ENCODE results near the gene STK32B.
"Not testable (repeated sequence)": the region's sequence is repeated elsewhere in the genome, so short reads cannot be mapped to it uniquely, and the experiment has no call there.

The STK32B gene

DNA sequence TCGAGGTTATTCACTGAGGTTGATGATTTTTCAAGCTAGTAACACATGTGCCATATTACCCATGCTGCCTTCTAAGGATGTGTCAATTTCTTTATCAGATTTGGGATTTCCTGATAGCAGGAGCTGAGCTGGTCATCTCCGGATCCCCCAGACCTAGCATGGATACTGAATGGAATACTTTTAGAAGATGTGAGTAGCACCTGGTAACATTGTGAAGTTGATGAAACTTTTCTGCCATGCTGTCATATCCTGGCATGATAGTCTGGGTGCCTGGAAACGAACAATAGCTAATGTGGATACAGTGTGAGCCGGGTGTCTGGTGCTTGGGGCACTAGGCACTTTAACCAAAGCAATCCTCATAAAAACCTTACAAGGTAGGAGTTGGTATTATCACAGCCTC lies 21.1 kb upstream of the STK32B start:
- DNase-seq (ENCODE audit: low read depth in 2 of 3, low spot score in 2 of 3): no peak

DNA sequence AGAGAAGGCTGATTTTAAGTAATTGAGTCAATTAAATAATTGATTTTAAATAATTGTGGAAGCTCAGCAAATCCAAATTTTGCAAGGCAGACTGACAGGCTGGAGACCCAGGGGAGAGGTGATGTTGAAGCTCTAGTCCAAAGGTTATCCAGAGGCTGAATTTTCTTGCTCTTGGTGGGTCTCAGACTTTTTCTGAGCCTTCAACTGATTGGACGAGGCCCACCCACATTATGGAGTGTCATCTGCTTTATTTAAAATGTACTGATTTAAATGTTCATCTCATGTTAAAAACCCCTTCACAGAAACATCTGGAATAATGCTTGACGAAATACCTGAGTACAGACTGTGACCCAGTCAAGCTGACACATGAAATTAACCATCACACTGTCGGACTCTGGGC lies 20.4 kb upstream of the STK32B start:
- DNase-seq (ENCODE audit: low read depth in 2 of 3, low spot score in 2 of 3): no peak

DNA sequence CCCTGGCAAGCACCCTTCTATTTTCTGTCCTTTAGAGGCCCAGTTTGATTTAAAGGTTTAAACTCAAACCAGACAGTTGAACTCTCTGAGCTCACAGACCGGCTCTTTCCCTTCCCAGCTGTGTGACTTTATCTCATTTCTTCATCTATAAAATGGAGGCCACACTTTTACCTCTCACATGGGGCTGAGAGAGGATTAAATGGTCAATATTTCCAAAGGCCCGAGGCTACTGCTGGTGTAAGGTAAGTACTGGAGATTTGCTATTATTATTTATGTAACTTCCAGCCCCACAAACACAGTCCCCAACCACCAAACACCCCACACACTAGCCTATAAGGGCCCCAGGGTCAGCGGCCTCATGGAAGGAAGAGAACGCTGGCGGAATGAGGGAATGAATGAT lies 18.5 kb upstream of the STK32B start:
- no peak for DNase-seq (ENCODE audit: low read depth in 2 of 3, low spot score in 2 of 3)

DNA sequence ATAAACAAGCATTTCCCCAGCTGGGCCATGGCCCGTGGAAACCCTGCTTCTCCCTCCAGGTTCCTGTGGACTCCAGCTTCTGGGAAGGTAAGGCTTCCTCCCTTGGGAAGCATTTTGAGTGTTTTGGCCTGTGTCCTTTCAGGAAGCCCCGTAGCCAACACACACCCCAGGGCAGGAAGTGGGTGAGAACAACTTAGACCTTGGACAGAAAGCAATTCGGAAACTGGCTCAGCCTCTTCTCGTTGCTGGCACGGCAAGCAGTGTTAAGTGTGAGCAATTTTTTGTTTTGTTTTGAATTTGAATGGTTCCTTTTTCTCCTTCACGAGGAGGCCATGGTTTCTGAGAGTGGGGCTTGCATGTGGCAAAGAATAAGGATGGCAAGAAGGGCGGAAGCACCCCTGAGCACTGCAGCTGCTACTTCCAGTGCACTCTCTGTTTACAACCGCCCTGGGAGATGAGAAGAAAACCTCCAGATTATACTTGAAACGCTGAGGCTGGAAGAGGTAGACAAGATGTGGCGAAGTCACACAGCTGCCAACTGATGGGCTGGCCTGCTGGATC lies 17.9 kb upstream of the STK32B start:
- no peak for DNase-seq (ENCODE audit: low read depth in 2 of 3, low spot score in 2 of 3)

DNA sequence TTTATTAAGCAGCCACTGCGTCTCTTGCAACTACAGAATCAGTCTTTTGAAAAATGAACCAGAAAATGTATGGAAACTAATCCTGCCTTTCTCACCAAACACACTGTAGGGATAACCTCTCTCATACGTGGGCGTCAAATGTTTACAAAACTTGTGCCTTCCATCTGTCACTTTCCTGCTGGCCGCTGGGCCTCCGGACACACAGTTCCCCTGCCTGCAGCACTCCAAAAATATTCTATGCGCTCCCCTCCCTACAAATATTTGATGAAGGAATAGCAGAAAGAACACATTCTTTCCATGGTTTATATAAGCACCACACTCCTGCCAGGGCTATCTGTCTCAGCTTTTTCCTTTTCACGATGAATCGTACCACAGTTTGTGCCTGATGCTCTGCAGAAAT lies 17.1 kb upstream of the STK32B start:
- DNase-seq (ENCODE audit: low read depth in 2 of 3, low spot score in 2 of 3): no peak

DNA sequence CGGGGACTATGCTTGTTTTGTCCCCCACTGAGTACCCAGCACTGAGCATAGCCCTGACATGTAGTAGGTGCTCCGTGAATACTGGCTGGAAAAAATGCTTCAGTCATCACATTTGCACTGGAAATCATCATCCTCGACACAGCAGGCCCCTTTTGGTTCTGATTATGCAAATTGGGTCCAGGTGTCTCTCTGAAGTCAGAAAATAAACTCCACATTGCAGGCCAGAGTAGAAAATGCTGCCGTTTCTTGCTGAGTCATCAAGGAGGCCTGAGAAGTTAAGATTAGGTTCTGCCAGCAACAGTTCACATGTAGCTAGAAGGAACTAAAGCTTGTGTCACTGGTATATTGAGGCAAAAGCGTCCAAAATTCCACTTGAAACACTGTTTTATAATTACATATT lies 15.0 kb upstream of the STK32B start:
- DNase-seq (ENCODE audit: low read depth in 2 of 3, low spot score in 2 of 3): no peak

DNA sequence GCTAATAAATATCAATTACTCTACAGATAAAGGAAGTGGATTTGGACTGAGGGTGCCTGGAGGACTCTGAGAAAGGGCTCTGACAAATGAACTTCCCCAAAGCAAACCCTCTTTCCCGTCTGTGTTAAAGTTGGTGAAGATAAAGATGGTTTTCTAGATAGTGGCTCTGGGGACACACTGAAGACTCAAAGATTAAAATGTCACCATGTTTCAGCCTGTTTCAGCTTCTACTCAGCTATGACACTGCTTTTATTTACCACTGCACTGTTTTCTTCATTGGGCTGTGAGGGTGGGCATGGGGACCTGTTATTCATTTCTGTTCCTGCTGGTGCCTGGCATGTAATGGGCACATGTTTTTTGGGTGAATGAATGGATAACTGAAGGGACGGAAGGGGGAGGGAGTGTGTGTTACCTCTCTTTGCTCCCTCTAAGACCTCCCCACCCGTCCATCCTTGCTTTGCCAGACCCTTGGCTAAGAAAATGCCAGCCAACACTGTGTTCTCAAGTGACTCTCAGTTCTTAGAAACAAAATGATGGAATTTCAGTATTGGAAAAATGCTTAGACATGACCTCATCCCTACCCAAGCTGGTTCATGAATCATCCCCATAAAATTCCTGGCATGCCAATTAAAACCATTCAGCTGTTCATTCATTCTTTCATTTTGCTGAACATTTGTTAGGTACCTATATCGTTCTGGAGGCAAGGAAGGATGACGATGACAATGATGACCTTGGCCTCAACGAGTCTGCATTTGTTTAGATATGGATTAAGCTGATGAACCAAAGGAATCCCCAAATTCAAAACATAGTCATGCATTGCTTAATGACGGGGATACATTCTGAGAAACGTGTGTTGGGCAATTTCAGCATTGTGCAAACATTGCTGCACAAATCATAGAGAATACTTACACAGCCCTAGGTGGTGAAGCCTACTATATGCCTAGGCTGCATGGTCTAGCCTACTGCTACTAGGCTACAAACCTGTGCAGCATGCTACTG lies 13.4 kb upstream of the STK32B start:
- DNase-seq (ENCODE audit: low read depth in 2 of 3, low spot score in 2 of 3): no peak

DNA sequence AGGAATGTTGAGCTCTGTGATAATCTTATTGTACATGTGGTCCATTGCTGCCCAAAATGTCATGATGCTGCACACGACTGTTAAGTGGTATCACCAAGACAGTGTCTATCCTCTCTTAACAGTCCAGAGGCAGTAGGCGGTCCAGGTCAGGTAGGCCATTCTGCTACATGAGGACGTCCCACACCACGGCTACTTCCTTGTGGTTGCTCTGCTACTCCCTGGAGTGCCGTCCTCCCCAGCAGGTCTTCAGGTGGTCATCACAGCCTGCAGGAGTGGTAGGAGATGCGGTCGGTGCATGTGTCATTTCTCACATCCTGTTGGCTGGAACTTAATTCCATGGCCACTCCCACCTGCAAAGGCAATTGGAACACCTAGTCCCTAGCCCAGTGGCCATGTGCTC lies 11.5 kb upstream of the STK32B start:
- no peak for DNase-seq (ENCODE audit: low read depth in 2 of 3, low spot score in 2 of 3)

DNA sequence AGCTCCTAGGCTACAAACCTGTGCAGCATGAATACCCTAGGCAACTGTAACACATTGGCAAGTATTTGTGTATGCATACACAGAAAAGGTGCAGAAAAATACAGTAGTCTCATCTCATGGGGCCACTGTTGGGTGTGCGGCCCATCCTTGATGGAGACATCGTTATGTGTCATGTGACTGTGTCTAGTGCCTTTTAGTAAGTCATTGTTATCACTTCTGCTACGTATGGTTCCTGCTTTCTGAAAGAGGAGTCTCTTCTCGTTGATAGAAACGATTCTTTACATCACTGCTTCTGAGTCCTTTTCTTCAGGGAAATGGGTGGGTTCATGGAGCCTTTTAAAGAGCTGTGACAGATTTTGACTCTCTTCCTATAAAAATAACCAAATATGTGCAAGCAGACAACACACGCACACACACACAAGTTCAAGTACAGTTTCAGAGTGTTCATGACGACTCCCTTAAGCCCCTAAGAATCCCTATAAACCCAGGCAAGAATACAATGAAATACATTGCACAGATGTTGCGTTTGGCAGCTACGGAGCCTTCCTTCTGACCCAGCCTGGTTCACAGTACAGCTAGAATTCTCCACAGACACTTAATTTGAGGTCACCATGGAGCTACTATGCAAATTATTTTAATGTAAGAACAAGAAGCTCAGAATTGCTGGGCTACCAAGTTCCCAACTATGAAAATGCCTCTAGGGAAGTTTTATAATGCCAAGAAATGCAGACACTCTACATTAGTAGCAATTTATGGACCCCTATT lies 10.2 kb upstream of the STK32B start:
- no peak for DNase-seq (ENCODE audit: low read depth in 2 of 3, low spot score in 2 of 3)

DNA sequence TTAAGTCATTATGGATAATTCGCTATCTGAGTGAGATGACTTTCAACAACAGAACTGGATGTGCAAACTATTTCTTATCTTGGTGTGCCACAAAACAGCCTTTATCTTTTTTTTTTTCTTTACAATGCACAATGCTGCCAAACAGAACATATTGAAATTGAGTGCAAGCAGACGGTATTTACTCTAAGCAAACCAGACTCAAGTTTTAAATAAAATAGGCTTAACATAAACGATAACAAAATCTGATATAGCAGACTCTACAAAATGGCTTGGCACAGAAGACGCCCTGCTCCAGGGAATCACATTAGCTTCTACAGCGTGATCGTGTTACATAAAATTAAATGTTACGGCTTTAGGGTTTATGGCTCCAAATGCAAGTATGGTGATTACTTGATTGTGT lies 9.6 kb upstream of the STK32B start:
- DNase-seq (ENCODE audit: low read depth in 2 of 3, low spot score in 2 of 3): no peak

DNA sequence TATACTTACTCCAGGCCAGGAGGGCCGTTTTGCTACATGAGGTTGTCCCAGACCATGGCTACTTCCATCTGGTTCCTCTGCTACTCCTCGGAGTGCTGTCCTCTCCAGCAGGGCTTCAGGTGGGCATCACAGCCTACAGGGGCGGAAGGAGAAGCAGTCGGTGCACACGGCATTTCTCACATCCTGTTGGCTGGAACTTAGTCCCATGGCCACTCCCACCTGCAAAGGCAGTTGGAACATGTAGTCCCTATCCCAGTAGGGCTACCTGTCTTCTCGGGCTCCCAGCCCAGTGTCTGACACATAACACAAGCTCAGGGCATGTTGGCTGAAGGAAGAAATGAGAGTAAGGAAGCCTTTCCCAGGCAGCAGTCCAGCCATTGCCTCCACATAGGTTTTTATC lies 7.7 kb upstream of the STK32B start:
- DNase-seq (ENCODE audit: low read depth in 2 of 3, low spot score in 2 of 3): no peak

DNA sequence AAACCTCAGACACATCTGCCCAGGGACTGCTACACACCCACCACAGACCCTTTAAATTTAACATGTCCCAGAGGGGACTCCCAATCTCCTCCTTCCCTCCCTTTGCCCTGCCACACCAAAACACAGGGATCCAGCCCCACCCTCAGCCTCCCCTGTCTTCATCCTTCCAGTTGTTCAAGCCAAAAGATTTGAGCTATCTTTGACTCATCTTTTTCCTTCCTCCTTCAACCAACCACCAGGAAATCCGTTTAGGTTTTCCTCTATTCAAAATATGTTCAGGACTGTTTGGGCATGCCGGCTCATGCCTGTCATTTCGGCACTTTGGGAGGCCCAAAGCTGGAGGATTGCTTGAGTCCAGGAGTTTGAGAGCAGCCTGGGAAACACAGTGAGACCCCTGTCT lies 6.9 kb upstream of the STK32B start:
- DNase-seq (ENCODE audit: low read depth in 2 of 3, low spot score in 2 of 3): no peak

DNA sequence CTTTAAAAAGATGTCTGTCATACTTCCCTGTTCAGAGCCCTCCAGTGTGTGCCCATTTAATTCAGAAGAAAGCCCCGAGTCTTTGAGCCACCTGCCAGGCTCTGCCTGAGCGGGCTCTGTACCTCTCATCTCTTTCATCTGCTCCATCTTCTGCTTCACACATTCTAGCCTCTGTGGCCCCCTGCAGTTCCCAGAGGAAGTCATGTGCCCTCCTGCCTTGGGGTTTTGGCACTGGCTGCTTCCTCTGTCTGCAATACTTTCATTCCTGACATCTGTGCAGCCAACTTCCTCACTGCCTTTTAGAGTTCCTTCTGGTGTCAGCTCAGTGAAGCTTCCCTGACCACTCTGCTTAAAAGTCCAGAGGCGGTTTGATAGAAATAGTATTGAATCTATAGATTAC lies 6.2 kb upstream of the STK32B start:
- no peak for DNase-seq (ENCODE audit: low read depth in 2 of 3, low spot score in 2 of 3)

DNA sequence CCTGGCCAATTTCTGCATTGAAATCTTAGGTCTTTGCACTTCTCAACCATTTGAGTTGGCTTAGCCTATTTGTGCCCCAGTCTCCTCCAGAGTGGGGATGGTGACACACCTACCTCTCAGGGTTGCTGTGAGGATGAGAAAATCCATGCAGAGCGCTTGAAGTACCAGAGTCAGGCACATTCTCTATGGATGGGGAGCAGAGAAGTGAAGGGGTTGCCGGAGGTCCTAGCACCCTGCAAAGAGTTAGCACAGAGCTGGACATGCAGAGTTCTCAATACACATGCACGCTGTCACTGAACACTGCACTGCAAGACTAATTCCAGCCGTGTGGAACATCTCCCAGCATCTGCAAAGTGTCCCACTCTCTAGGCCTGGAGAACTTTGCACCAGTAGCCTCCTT lies 2.6 kb upstream of the STK32B start:
- DNase-seq (ENCODE audit: low read depth in 2 of 3, low spot score in 2 of 3): no peak

DNA sequence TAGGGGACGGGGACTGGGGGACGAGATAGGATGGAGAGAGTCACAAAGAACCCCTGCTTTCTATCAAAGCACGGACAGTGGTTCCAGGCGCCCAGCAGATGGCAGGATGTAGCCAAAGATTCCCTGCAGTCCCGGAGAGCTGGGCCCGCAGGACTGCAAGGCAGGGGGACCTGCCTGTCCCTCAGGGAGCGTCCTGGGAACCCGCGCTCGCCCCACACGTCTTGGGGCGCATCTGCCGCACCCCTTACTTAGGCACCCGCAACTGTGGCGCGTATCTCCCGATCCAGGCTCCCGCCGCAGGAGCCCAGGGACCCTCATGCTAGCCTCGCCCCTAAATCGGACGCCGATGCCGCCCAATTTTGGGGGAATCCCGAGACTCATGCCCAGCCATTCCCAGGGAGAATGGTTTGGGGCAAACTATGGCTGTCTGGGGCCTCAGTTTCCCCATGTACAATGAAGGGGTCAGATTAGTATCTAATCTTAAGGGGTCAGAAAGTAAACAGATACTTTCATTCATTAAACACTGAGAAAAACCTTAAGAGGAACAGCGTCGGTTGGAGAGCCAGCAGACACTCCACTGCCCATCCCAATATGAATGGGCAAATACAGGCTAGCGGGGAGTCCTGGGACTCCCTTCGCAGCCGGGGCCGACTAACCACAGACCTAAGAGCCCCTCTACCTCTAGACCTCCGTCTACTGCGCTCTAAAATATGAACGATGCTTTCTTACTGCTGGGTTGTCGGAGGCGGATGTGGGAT lies 581 bp upstream of the STK32B start:
- no peak for DNase-seq (ENCODE audit: low read depth in 2 of 3, low spot score in 2 of 3)

DNA sequence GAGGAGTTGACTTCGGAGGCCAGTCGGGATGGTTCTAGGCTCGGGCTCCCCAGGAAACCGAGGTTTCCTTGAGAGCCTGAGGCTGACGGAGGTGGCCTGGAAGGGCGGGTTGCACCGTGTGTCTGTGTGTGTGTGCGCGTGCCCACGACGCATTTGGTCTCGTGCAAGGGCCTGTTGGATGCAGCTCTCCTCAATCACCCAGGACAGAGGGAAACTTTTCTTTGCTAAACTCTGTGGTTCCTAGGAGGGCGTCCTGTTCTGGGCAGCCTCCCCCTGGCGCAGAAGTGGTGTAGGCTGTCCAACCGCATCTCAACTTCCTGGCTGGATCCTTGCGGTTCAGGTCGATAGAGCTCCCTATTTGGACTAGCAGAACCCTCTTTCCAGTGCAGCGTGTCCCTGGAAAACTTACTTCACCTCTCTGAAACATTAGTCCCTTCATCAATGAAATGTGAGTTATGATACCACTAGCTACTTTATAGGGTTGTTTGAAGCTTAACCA lies 973 bp downstream of the STK32B start:
- no peak for DNase-seq (ENCODE audit: low read depth in 2 of 3, low spot score in 2 of 3)

DNA sequence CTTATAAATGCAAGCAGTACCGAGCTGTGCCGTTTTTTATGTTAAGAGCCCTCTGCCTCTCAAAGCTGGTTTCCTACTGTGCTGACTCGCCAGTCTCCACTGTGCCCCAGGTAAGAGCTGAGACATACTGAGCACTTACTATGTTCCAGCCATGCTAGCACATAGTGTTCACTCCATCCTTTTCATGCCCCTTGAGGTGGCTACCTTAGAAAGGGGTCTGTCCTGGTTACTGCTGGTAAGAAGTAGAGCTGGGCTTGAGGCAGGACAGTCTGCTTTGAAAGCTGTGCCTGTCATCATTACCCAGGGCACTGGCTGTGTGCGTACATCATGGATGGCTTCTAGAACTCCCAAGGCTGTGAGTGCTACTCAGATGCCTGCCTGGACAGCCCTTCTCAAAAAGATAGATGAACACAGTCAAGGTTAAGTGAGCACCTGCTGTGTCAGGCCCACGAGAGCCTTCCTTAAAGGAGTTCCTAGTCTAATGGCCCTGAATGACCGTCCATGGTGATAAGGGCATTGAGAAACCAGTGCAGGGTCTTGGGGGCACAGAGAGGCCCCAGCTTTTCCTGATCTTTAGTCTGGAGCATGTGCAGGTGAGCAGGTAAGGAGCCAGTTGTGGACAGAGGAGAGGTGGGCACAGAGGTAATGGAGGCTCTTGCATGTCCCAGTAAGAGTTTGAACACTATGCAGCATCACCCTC lies 1.6 kb downstream of the STK32B start:
- DNase-seq (ENCODE audit: low read depth in 2 of 3, low spot score in 2 of 3): no peak

DNA sequence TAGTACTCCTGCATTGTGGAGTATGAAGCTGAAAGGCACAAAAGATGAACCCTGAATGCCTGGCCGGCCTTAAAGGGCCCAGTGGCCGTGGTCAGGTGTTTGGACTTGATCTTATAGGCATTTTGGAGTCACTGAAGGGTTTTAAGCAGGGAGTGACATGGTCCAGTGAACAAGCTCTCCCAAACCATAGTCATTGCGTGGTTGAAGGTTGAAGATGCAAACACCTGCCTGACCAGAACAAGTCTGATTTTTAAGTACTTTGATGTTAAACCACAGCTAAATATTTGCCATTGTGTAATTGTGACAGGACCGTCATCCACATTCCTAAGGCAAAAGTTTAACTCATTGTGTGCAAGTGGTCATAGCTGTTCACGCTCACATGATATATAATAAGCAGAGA lies 3.3 kb downstream of the STK32B start:
- no peak for DNase-seq (ENCODE audit: low read depth in 2 of 3, low spot score in 2 of 3)

DNA sequence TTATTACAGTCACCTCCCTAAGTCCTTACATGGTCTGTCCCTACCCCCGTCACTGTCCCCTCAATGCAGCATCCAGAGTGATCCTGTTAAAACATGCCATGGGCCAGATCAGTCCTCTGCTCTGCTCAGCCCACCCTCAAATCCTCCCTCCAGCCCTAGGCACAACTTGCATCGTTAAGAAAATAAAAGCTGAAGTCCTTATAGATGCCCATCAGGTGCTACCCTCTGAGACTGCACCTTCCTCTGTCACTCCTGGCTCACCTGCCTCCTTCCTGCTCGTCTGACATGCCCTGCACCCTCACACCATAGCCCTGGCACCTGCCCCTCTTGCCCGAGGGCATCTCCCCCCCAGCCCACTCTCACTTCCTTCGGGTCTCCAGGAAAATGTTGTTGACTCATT lies 4.1 kb downstream of the STK32B start:
- DNase-seq (ENCODE audit: low read depth in 2 of 3, low spot score in 2 of 3): no peak

DNA sequence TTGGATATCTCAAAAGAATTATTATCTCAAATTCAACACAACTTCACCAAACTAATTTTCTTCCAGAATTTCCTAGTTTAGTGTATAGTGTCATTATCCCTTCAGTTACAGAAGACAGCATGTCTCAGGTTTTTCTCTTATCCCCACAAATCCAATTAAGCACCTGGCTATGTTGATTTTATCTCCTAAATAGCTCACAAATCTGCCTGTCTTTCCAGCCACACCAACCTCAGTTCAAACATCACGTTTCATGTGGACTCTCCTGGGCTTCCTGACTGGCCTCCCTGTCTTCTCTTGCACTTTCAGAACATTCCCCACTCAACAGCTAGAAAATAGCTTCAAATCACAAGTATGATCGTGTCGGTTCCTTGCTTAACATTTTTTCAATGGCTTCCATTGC lies 14.8 kb downstream of the STK32B start:
- no peak for DNase-seq (ENCODE audit: low read depth in 2 of 3, low spot score in 2 of 3)

DNA sequence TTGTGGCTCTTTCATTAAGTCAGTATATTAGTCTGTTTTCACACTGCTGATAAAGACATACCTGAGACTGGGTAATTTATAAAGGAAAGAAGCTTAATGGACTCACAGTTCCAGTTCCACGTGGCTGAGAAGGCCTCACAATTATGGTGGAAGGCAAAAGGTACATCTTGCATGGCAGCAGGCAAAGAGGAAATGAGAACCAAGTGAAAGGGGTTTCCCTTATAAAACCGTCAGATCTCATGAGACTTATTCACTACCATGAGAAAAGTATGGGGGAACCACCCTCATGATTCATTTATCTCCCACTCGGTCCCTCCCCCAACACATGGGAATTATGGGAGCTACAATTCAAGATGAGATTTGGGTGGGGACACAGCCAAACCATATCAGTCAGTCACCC lies 15.7 kb downstream of the STK32B start:
- DNase-seq (ENCODE audit: low read depth in 2 of 3, low spot score in 2 of 3): not testable (repeated sequence)

All from activated CD8-positive, alpha-beta memory T cell treated with anti-CD3 and anti-CD28 coated beads for 48 hours (primary cell).